CD4-positive, alpha-beta T cell treated with Interleukin-1 beta for 1 hour (primary cell): ENCODE data around the gene AKNA.
"Not testable (repeated sequence)": the region's sequence is repeated elsewhere in the genome, so short reads cannot be mapped to it uniquely, and the experiment has no call there.

ENCODE experiments used
- DNase-seq, 2 donors: peaks; one replicate each; pipeline ENCODE4 v3.0.0-alpha.2; 2020 to 2022

The AKNA gene

DNA sequence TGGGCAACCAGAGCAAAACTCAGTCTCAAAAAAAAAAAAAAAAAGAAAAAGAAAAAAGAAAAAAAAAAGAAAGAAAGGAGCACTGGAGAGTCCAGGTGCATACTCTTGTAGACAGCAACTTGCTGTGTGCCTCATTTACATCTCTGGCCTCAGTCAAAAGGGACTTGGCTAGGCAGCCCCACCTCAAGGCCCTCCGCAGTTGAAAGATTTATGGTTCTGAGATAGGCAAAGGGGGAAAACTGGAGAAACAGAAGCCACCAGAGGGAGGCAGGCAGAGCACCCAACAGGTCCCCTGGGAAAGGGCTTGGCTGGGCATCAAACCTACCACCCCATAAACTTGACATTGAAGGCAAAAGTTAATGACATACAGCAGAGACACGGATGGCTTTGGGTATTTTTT lies 52.0 kb downstream of the AKNA start:
- no peak for DNase-seq

DNA sequence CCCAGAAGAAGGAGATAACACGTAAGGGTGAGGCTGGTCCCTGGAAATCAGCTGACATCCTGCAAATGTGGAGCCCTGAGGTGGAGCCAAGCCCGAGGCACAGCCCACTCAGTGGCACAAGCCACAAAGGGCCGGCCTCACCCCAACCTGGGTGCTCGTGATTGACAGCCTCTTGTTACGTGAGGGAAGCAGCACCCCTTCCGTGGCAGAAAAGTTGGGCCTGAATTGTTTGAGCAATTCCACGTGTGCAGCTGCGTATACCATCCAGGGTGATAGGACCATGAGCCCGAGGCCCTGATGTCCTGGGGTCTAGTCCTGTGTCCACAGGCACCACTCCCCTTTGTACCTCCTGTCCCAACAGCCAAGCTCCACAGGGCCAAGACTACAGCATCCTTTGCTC lies 53.3 kb downstream of the AKNA start:
- no peak for DNase-seq

DNA sequence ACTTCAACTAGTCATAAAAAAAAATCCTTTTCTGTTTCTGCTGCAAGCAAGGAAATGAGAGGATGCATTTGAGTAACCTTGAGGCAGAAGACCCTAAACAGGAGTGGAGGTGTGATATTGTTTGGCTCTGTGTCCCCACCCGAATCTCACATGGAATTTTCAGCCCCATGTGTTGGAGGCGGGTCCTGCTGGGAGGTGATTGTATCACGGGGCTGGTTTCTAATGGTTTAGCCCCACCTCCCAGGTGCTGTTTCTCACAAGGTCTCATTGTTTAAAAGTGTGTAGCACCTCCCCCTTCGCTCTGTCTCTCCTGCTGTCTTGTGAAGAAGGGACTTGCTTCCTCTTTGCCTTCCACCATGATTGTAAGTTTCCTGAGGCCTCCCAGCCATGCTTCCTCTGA lies 54.1 kb downstream of the AKNA start:
- DNase-seq = not testable (repeated sequence)

DNA sequence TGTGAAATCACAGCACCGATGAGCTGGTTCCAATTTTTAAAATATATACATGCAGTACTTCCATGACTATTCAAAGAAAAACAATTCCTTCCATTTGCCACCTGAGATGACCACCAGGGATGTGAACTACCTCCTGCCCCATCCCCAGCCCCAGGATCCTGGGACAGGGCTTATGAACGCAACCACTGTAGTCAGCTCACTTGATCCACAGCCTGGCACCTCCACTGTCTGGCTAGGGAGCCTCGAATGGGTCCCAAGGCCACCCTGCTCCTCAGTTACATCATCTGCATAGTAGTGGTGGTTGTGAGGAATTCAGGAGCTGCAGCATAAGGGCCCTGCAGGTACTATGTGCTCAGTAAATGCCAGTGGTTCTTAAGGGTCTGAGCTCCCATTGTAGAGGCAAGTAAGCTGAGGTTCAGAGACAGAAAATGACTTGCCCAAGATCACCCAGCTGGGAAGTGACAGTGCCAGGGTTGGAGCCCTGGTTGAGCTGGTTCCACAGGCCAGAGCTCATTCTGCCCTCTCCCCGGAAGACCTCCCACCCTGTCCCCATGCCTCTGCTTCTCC lies 55.2 kb downstream of the AKNA start:
- DNase-seq = not testable (repeated sequence)

DNA sequence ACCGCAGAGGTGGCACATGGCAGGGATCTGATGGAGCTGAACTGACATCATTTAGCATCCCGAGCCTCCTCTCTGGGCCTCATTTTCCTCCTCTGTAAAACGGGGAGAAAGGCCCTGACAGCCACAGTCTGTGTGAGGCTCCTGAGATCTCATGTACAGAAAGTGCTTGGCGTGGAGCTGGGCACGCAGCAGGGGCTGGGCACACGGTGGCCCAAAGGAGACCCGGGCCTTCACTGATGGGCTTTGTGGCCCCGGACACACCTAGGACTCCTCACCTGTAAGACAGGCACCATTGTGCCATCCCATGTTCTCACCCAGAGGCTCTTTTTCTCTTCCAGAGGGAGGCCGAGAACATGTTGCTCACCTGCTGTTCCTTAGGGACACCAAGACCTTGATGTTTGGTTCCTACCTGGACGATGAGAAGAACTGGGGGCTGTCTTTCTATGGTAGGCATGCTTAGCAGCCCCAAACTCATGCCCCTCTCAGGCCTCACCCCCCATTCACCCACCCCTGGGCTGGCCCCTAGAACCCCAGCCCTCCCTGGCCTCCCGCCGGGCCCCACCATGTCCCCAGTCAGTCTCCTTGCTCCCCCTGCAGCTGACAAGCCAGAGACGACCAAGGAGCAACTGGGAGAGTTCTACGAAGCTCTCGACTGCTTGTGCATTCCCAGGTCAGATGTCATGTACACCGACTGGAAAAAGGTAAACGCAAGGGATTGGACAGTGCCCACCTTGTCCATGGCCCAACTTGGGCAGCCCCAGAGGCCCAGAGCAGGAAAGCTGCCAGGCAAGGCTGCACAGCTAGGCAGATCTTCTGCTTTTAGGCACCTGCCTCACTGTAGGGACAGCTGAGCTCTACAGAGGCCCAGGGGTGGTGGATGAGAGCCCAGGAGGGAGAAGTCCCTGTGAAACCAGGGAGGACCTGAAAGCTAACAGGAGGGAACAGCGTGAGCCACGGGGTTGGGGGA lies 56.3 kb downstream of the AKNA start:
- DNase-seq = not testable (repeated sequence)

DNA sequence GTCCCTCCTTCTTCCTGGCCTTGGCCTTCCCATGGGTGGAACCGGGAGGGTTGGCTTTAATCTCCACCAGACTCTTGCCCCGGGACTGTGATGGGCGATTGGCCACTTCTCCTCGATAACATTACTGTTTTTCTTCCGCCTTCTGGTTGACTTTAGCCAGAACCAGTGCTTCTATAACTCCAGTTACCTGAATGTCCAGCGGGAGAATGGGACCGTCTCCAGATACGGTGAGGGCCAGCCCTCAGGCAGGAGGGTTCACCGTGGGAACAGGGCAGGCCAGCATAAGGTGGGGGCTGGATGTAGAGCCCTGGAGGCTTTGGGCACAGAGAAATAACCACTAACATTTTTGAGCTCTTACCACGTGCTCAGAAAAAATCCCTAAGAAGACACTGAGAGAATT lies 57.1 kb downstream of the AKNA start:
- no peak for DNase-seq

DNA sequence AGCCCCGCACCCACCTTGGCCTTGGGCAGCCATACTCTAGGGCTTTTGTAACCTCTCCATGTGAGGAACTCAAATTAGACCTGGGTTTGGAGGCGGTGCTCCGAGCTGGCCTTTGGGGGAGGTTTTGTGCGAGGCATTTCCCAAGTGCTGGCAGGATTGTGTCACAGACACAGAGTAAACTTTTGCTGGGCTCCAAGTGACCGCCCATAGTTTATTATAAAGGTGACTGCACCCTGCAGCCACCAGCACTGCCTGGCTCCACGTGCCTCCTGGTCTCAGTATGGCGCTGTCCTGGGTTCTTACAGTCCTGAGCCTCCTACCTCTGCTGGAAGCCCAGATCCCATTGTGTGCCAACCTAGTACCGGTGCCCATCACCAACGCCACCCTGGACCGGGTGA lies 58.2 kb downstream of the AKNA start, which contains the start of gene ORM2:
Gene ORM2, plus strand, starts transcription at position 245 of the 398 bp plus-strand sequence. Its CDS starts 36 bp downstream, at position 281.
- DNase-seq = not testable (repeated sequence)

DNA sequence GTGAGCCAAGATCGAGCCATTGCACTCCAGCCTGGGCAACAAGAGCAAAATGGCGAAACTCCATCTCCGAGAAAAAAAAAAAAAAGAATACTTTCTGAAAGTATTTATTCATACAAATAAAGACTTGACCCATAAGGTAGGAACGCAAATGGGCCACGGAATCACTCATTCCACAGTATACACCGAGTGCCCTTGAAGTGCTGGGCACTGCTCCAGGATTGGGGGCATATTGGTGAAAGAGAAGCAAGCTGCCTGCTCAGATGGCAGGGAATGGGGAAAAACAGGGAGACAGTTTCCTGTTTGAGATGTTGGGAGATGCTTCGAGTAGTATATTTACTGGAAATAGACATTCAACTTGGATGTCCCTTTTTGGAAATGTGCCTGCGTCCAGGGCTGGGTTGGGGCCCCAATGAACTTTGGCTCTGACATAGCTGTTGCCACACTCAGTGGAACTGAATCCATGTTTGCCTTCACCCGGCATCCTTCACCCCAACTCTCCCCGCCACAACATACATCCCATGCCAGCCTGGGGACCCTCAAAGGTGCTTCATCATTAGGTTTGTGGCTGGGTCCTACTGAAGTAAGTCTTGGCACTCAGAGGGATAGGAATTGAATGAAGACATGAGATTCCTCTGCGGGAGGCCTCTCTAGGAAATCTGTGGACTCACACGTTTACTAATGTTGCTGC lies 58.7 kb downstream of the AKNA start:
- not testable (repeated sequence) for DNase-seq

DNA sequence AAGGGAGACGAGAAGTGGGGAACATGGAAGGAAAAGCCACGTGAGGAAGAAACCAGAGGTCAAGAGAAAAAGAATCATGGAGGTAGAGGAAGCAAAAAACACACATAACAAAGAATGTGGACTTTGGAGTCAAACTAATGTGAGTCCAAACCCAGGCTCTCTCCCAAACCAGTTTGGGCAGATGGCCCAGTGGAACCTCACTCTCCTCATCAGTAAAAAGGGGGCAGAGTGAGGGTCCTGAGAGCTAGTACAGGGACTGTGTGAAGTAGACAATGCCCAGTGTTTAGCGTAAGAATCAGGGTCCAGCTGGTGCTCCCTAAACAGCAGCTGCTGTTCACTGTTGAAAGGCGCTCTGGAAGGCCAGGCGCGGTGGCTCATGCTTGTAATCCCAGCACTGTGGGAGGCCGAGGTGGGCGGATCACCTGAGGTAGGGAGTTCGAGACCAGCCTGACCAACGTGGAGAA lies 59.4 kb downstream of the AKNA start:
- not testable (repeated sequence) for DNase-seq

DNA sequence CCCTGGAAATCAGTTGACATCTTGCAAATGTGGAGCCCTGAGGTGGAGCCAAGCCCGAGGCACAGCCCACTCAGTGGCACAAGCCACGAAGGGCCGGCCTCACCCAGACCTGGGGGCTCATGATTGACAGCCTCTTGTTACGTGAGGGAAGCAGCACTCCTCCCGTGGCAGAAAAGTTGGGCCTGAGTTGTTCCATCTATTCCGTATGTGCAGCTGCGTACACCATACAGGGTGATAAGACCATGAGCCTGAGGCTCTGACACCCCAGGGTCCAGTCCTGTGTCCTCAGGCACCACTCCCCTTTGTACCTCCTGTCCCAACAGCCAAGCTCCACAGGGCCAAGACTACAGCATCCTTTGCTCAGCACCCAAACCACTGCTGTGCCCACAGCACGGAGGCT lies 60.0 kb downstream of the AKNA start:
- DNase-seq = no peak

DNA sequence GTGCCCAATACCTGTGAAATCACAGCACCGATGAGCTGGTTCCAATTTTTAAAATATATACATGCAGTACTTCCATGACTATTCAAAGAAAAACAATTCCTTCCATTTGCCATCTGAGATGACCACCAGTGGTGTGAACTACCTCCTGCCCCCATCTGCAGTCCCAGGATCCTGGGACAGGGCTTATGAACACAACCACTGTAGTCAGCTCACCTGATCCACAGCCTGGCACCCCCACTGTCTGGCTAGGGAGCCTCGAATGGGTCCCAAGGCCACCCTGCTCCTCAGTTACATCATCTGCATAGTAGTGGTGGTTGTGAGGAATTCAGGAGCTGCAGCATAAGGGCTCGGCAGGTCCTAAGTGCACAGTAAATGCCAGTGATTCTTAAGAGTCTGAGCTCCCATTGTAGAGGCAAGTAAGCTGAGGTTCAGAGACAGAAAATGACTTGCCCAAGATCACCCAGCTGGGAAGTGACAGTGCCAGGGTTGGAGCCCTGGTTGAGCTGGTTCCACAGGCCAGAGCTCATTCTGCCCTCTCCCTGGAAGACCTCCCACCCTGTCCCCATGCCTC lies 62.0 kb downstream of the AKNA start:
- DNase-seq = not testable (repeated sequence)

DNA sequence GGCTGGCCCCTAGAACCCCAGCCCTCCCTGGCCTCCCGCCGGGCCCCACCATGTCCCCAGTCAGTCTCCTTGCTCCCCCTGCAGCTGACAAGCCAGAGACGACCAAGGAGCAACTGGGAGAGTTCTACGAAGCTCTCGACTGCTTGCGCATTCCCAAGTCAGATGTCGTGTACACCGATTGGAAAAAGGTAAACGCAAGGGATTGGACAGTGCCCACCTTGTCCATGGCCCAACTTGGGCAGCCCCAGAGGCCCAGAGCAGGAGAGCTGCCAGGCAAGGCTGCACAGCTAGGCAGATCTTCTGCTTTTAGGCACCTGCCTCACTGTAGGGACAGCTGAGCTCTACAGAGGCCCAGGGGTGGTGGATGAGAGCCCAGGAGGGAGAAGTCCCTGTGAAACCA lies 62.8 kb downstream of the AKNA start:
- not testable (repeated sequence) for DNase-seq

DNA sequence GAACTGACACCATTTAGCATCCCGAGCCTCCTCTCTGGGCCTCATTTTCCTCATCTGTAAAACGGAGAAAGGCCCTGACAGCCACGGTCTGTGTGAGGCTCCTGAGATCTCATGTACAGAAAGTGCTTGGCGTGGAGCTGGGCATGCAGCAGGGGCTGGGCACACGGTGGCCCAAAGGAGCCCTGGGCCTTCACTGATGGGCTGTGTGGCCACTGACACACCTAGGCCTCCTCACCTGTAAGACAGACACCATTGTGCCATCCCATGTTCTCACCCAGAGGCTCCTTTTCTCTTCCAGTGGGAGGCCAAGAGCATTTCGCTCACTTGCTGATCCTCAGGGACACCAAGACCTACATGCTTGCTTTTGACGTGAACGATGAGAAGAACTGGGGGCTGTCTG lies 63.3 kb downstream of the AKNA start:
- DNase-seq = no peak

DNA sequence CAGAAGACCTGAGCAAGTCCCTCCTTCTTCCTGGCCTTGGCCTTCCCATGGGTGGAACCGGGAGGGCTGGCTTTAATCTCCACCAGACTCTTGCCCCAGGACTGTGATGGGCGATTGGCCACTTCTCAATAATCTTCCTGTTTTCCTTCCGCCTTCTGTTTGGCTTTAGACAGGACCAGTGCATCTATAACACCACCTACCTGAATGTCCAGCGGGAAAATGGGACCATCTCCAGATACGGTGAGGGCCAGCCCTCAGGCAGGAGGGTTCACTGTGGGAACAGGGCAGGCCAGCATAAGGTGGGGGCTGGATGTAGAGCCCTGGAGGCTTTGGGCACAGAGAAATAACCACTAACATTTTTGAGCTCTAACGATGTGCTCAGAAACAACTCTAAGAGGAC lies 63.9 kb downstream of the AKNA start:
- not testable (repeated sequence) for DNase-seq

DNA sequence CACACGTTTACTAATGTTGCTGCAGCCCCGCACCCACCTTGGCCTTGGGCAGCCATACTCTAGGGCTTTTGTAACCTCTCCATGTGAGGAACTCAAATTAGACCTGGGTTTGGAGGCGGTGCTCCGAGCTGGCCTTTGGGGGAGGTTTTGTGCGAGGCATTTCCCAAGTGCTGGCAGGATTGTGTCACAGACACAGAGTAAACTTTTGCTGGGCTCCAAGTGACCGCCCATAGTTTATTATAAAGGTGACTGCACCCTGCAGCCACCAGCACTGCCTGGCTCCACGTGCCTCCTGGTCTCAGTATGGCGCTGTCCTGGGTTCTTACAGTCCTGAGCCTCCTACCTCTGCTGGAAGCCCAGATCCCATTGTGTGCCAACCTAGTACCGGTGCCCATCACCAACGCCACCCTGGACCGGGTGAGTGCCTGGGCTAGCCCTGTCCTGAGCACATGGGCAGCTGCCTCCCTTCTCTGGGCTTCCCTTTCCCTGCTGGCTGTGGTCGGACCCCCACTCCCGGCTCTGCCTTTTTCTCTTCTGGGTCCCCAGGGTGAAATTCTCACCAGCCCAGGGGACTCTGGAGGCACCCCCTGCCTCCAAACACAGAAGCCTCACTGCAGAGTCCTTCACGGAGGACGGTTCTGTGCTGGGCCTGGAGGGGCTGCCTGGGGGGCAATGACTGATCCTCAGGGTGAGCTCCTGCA lies 64.8 kb downstream of the AKNA start, which contains the start of gene ORM1:
Gene ORM1, plus strand, starts transcription at position 268 of the 701 bp plus-strand sequence. Its CDS starts 36 bp downstream, at position 304.
- not testable (repeated sequence) for DNase-seq

DNA sequence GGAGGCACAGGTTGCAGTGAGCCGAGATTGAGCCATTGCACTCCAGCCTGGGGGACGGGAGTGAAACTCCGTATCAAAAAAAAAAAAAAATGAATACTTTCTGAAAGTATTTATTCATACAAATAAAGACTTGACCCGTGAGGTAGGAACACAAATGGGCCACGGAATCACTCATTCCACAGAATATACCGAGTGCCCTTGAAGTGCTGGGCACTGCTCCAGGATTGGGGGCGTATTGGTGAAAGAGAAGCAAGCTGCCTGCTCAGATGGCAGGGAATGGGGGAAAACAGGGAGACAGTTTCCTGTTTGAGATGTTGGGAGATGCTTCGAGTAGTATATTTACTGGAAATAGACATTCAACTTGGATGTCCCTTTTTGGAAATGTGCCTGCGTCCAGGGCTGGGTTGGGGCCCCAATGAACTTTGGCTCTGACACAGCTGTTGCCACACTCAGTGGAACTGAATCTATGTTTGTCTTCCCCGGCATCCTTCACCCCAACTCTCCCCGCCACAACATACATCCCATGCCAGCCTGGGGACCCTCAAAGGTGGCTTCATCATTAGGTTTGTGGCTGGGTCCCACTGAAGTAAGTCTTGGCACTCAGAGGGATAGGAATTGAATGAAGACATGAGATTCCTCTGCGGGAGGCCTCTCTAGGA lies 65.5 kb downstream of the AKNA start:
- DNase-seq = not testable (repeated sequence)

DNA sequence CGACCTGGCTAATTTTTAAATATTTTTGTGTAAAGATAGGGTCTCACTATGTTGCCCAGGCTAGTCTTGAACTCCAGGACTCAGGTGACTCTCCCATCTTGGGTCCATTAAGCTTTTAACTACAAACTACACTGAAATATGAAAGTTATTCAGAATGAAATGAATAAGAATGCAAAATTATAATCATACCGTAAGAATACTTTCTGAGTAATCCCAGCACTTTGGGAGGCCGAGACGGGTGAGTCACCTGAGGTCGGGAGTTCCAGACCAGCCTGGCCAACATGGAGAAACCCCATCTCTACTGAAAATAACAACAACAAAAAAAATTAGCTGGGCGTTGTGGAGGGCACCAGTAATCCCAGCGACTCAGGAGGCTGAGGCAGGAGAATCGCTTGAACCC lies 66.0 kb downstream of the AKNA start:
- no peak for DNase-seq

DNA sequence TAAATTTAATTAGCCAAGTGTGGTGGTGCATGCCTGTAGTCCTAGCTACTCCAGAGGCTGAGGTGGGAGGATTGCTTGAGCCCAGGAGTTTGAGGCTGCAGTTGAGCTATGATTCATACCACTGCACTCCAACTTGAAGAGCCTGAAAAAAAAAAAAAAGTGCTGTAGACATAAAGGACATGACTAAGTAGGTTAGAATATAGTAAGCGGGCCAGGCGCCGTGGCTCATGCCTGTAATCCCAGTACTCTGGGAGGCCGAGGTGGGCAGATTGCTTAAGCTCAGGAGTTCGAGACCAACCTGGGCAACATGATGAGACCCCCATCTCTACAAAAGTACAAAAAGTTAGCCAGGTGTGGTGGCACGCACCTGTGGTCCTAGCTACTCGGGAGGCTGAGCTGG lies 67.1 kb downstream of the AKNA start:
- DNase-seq = not testable (repeated sequence)

DNA sequence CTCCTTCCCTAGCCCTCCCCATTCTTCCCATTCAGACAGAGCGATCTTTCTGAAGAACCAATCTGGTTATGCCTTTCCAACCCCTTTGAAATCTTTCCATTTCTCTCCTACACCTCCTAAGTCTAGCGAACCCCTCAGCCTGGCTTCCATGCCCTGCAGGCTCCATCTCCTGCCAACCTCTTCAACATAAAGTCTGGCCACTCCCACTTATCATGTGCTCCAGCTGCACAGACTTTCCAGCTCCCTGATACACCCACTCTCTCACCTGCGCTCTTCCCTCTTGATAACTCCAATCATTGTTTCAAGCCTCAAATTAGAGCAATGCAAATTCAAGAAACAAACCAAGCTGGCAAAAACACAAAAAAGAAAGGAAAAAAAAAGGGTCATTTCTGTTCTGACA lies 68.6 kb downstream of the AKNA start:
- DNase-seq = no peak

DNA sequence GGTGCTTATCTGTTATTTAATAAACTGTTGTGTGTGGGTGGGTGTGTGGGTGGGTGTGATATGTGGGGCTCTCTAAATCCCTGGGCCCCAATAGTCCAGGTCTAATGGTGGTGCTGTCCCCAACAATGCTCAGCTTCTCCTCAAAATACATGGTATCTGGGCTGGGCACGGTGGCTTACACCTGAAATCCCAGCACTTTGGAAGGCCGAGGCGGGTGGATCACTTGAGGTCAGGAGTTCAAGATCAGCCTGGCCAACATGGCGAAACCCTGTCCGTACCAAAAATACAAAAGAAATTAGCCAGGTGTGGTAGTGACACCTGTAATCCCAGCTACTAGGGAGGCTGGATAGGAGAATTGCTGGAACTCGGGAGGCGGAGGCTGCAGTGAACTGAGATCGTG lies 69.4 kb downstream of the AKNA start:
- DNase-seq = no peak

DNA sequence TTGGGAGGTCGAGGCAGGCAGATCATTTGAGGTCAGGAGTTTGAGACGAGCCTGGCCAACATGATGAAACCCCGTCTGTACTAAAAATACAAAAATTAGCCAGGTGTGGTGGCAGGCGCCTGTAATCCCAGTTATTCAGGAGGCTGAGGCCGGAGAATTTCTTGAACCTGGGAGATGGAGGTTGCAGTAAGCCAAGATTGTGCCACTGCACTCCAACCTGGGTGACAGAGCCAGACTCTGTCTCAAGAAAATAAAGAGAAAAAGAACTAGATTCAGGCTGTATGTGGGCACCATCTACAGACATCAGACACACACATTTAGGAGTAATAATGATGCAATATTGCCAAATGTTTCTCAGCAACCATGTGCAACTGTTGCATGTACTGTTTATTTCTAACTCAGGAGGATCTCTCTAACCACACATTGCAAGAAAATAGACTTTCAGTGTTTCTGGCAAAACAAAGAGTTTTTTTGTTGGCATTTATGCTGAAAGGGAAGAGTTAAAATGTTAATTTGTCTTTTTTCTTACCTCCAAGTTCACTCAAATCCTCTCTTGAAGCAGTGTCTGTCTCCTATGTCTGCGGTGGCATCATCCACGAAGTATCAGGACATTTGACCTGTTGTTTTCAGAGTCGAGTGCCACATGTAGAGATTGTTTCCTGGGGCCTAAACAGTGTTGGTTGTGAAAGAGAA lies 70.0 kb downstream of the AKNA start:
- no peak for DNase-seq
